Measurements from ENCODE around the gene FUS. TPM values are rescaled to one million over a fixed set of nuclear protein-coding genes. Genes with fewer than 3 reads are reported as not detected.
A peak's percentile ranks its signal among the peaks of the same experiment; 100 is the strongest.

FUS gene
- total and polyA plus RNA-seq, 9 of the 15 experiments (the other 6 are each of a cell fraction or from before 2014, with no cell fraction given): 43.9 to 575 (median 87.2) TPM

- TF ChIP-seq, protein P1, sequence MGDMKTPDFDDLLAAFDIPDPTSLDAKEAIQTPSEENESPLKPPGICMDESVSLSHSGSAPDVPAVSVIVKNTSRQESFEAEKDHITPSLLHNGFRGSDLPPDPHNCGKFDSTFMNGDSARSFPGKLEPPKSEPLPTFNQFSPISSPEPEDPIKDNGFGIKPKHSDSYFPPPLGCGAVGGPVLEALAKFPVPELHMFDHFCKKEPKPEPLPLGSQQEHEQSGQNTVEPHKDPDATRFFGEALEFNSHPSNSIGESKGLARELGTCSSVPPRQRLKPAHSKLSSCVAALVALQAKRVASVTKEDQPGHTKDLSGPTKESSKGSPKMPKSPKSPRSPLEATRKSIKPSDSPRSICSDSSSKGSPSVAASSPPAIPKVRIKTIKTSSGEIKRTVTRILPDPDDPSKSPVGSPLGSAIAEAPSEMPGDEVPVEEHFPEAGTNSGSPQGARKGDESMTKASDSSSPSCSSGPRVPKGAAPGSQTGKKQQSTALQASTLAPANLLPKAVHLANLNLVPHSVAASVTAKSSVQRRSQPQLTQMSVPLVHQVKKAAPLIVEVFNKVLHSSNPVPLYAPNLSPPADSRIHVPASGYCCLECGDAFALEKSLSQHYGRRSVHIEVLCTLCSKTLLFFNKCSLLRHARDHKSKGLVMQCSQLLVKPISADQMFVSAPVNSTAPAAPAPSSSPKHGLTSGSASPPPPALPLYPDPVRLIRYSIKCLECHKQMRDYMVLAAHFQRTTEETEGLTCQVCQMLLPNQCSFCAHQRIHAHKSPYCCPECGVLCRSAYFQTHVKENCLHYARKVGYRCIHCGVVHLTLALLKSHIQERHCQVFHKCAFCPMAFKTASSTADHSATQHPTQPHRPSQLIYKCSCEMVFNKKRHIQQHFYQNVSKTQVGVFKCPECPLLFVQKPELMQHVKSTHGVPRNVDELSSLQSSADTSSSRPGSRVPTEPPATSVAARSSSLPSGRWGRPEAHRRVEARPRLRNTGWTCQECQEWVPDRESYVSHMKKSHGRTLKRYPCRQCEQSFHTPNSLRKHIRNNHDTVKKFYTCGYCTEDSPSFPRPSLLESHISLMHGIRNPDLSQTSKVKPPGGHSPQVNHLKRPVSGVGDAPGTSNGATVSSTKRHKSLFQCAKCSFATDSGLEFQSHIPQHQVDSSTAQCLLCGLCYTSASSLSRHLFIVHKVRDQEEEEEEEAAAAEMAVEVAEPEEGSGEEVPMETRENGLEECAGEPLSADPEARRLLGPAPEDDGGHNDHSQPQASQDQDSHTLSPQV (IDR thresholded peaks at IDR 0.05): no peak; the same call in 1 of the 2 replicates
- TF ChIP-seq TOE1 (IDR thresholded peaks at IDR 0.05; ENCODE audit: borderline replicate concordance): peak; percentile 99
- TF ChIP-seq TOE1 (CRISPR knock-in tag; IDR thresholded peaks at IDR 0.05; ENCODE audit: borderline replicate concordance, low read depth): peak; percentile 79; the same call in 1 of the 2 replicates
- no peak for TF ChIP-seq ZNF77 (CRISPR knock-in tag; IDR thresholded peaks at IDR 0.05)
- no peak for TF ChIP-seq KHSRP (IDR thresholded peaks at IDR 0.05)
- 0 out of 2 replicates have a peak, but pooled peaks have one; percentile 35 for TF ChIP-seq HEY1 (CRISPR knock-in tag; IDR thresholded peaks at IDR 0.05; ENCODE audit: borderline replicate concordance)
- TF ChIP-seq ZNF780A (CRISPR knock-in tag; IDR thresholded peaks at IDR 0.05): no peak
- TF ChIP-seq MAZ (CRISPR knock-in tag; conservative IDR thresholded peaks at IDR 0.05 in 1 of 2, IDR thresholded peaks at IDR 0.05 in 1 of 2): peak; percentile 75 to 84
- no peak for TF ChIP-seq NFYB (IDR thresholded peaks at IDR 0.05; ENCODE audit: extremely low read depth, insufficient read length)
- peak; percentile 59; the same call in 1 of the 2 replicates for TF ChIP-seq HCFC1 (IDR thresholded peaks at IDR 0.05; ENCODE audit: low read depth, low read length)
- TF ChIP-seq IRF2 (CRISPR knock-in tag; IDR thresholded peaks at IDR 0.05): no peak
- no peak for TF ChIP-seq HES1 (IDR thresholded peaks at IDR 0.05; ENCODE audit: low read depth)
- peak; percentile 80 for TF ChIP-seq PHB (CRISPR knock-in tag; IDR thresholded peaks at IDR 0.05)
- TF ChIP-seq ELF1 (tag; IDR thresholded peaks at IDR 0.05): peak; percentile 40; the same call in 1 of the 2 replicates
- no peak; the same call in 1 of the 2 replicates for TF ChIP-seq ZNF395 (CRISPR knock-in tag; IDR thresholded peaks at IDR 0.05)
- no peak for TF ChIP-seq THRAP3 (IDR thresholded peaks at IDR 0.05; ENCODE audit: borderline replicate concordance)
- peak; percentile 94 for TF ChIP-seq SRSF1 (IDR thresholded peaks at IDR 0.05; ENCODE audit: low read depth, low read length)
- TF ChIP-seq ESRRB (CRISPR knock-in tag; IDR thresholded peaks at IDR 0.05; ENCODE audit: borderline replicate concordance): no peak
- peak; percentile 53 for TF ChIP-seq SOX6 (IDR thresholded peaks at IDR 0.05)
- no peak for TF ChIP-seq CCAR2 (IDR thresholded peaks at IDR 0.05; ENCODE audit: low read depth, low read length)
- TF ChIP-seq CCNT2 (IDR thresholded peaks at IDR 0.05; ENCODE audit: borderline replicate concordance, extremely low read depth, insufficient read length, low read depth, low read length): no peak
- no peak for TF ChIP-seq U2AF2 (optimal IDR thresholded peaks at IDR 0.05; ENCODE audit: low read depth, low read length)
- TF ChIP-seq CHD1 (IDR thresholded peaks at IDR 0.05; ENCODE audit: low read length): peak; percentile 97
These were observed at the start of gene FUS (continued) for GRCh38 chr16:31179747-31180459.
